PC-9 (cell line): ENCODE results near the gene RGS3. TPM values are rescaled to one million over a fixed set of nuclear protein-coding genes. Genes with fewer than 3 reads are reported as not detected.

ENCODE experiments used
- BruUV-seq: library from RNA; stranded (reverse); fragments of 400-500 nt; replicated peaks from 2 replicates; lab custom pipeline; 2021; lab: Mats Ljungman, UMichigan
- CTCF ChIA-PET: fragments of 300-600 bp; sonication (Branson Sonifier 250); formaldehyde crosslinking; loops from one replicate; lab custom pipeline; 2022; ENCODE audit warnings: antibody characterized with exemption; lab: Charles Lee
- POLR2A ChIA-PET: fragments of 300-600 bp; sonication (Branson Sonifier 250); formaldehyde crosslinking; loops from one replicate; lab custom pipeline; 2022; ENCODE audit warnings: antibody characterized with exemption; ENCODE audit not compliant: unreplicated experiment; lab: Charles Lee
- DNase-seq, 2 experiments: peaks; one replicate each; pipeline versions ENCODE4 v3.0.0 to v3.0.0-alpha.2; 2015 to 2022; ENCODE audit warnings: mixed read lengths in 1 of 2
- H2AFZ ChIP-seq: fragments of 200-600 bp; sonication (generic); 2 replicates; pipeline ENCODE4 v1.8.1; 2017; ENCODE audit warnings: antibody characterized with exemption
- H3F3A ChIP-seq: fragments of 200-600 bp; sonication (generic); 2 replicates; pipeline ENCODE4 v1.8.1; 2017; ENCODE audit warnings: antibody characterized with exemption, mild to moderate bottlenecking, low read depth; ENCODE audit not compliant: insufficient read depth
- H3K27ac ChIP-seq: fragments of 200-600 bp; sonication (generic); 2 replicates; pipeline ENCODE4 v1.6.1; 2016; ENCODE audit warnings: mixed run types
- H3K27me3 ChIP-seq: fragments of 200-600 bp; sonication (generic); 2 replicates; pipeline ENCODE4 v1.6.1; 2016; ENCODE audit warnings: low read depth, mixed run types; ENCODE audit not compliant: insufficient read depth
- H3K36me3 ChIP-seq: fragments of 200-600 bp; sonication (generic); 2 replicates; pipeline ENCODE4 v1.6.1; 2016; ENCODE audit warnings: low read depth, mixed run types
- H3K4me1 ChIP-seq: fragments of 200-600 bp; sonication (generic); replicated peaks from 2 replicates; pipeline ENCODE4 v1.6.1; 2016; ENCODE audit warnings: mixed run types; ENCODE audit not compliant: insufficient read depth
- H3K4me2 ChIP-seq: fragments of 200-600 bp; sonication (generic); 2 replicates; pipeline ENCODE4 v1.6.1; 2017; ENCODE audit warnings: mixed run types
- H3K4me3 ChIP-seq: fragments of 200-600 bp; sonication (generic); 2 replicates; pipeline ENCODE4 v1.6.1; 2016; ENCODE audit warnings: mixed run types
- H3K79me2 ChIP-seq: fragments of 200-600 bp; sonication (generic); 2 replicates; pipeline ENCODE4 v1.6.1; 2017; ENCODE audit warnings: low read depth, mixed run types
- H3K9me2 ChIP-seq: fragments of 200-600 bp; sonication (generic); 2 replicates; pipeline ENCODE4 v1.8.1; 2017; ENCODE audit warnings: mild to moderate bottlenecking; ENCODE audit not compliant: insufficient read depth
- H3K9me3 ChIP-seq: fragments of 200-600 bp; sonication (generic); 2 replicates; pipeline ENCODE4 v1.8.1; 2016; ENCODE audit warnings: low read depth; ENCODE audit not compliant: insufficient read depth
- H4K20me1 ChIP-seq: fragments of 200-600 bp; sonication (generic); 2 replicates; pipeline ENCODE4 v1.8.1; 2017; ENCODE audit not compliant: insufficient read depth
- EZH2 ChIP-seq: fragments of 200-600 bp; sonication (generic); IDR thresholded peaks from 2 replicates; pipeline ENCODE4 v1.8.0; 2017; ENCODE audit warnings: antibody characterized with exemption, low read depth
- intact Hi-C: fragments of 100-400 bp; cut with micrococcal nuclease; formaldehyde crosslinking; loops from one replicate; pipeline ENCODE4 v1.10.0; 2022; ENCODE audit not compliant: unreplicated experiment
- total RNA-seq: library from RNA; stranded (reverse); gene quantifications from 2 replicates; pipeline ENCODE4 v1.2.3, GENCODE V29; 2021
- TF ChIP-seq, protein P1 (sequence below): fragments of 200-600 bp; sonication (generic); conservative IDR thresholded peaks from 2 replicates; pipeline ENCODE4 v1.6.1; 2017; ENCODE audit warnings: mixed run types, antibody characterized with exemption, mild to moderate bottlenecking, moderate library complexity

RGS3 gene
- total RNA-seq, 1 experiment from 2014 or later = 75.8 TPM

DNA sequence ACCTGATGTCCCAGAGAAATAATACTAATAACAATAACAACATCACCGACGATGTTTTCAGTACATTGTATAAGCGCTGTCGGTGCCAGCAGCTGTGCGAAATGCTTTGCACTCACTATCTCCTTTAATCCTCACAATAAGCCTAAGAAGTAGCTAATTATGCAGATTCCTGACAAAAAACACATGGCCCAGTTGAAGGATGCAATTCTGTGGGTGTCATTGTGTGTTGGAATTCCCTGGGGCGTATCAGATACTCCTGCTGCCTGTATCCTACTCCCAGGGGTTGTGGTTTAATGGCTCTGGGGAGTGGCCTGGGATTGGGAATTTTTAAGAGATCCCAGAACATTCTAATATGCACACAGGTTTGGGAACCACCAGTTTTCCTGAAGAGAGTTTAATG, 154.0 kb downstream of the RGS3 start:
- no peak for DNase-seq
- BruUV-seq = no TSS peak
- Histone ChIP-seq H3K9me3 (no peaks in the 10 kb centered on the region), H2AFZ (no peak overlapping the region), H3K27me3 (no peaks in the 10 kb centered on the region), H3K4me3 (no peak overlapping the region), H3F3A (peaks cover 16% of the 10 kb centered on the region; the same call in 1 of the 2 replicates), H3K4me1 (peaks cover 31% of the 10 kb centered on the region), H4K20me1 (no peaks in the 10 kb centered on the region), H3K27ac (no peak overlapping the region), H3K9me2 (no peaks in the 10 kb centered on the region), H3K4me2 (no peak overlapping the region), H3K79me2 (no peaks in the 10 kb centered on the region), H3K36me3 (no peaks in the 10 kb centered on the region)
- TF ChIP-seq, protein P1, sequence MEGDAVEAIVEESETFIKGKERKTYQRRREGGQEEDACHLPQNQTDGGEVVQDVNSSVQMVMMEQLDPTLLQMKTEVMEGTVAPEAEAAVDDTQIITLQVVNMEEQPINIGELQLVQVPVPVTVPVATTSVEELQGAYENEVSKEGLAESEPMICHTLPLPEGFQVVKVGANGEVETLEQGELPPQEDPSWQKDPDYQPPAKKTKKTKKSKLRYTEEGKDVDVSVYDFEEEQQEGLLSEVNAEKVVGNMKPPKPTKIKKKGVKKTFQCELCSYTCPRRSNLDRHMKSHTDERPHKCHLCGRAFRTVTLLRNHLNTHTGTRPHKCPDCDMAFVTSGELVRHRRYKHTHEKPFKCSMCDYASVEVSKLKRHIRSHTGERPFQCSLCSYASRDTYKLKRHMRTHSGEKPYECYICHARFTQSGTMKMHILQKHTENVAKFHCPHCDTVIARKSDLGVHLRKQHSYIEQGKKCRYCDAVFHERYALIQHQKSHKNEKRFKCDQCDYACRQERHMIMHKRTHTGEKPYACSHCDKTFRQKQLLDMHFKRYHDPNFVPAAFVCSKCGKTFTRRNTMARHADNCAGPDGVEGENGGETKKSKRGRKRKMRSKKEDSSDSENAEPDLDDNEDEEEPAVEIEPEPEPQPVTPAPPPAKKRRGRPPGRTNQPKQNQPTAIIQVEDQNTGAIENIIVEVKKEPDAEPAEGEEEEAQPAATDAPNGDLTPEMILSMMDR = no peak
- no peak for TF ChIP-seq EZH2
- ChIA-PET POLR2A (no interaction called here), CTCF (no interaction called here)
- intact Hi-C loops = no loop called here

DNA sequence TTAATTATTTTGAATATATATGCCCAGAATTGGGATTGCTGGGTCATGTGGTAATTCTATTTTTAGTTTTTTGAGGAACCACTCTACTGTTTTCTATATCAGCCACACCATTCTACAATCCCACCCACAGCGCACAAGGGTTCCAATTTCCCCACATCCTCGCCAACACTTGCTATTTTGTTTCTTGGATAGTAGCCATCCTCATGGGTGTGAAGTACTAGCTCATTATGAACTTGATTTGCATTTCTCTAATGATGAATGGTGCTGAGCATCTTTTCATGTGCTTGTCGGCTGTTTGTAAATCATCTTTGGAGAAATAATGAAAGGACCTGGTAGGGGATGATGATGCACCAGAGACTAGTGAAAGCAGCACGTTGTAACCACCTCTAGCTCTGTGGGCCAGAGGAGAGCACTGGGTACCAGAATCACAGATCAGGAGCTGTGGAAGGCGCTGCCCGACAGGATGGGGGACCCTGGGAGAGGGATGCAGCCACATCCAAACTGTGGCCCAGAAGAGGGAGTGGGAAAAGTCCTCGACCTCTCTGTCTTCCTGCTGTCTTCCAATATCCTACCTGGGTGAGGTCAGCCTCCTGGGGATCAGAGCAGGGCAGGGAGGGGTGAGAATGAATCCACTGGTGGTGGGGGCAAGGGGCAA, 155.4 kb downstream of the RGS3 start:
- H3K9me2 ChIP-seq = no peaks in the 10 kb centered on the region
- H3K27me3 ChIP-seq = no peaks in the 10 kb centered on the region
- TF ChIP-seq, protein P1 = no peak
- TF ChIP-seq EZH2 = no peak
- no peak overlapping the region for H3K27ac ChIP-seq
- peaks cover 42% of the 10 kb centered on the region for H3K4me1 ChIP-seq
- no peak overlapping the region for H3K4me3 ChIP-seq
- H3F3A ChIP-seq = peaks cover 19% of the 10 kb centered on the region; the same call in 1 of the 2 replicates
- H3K79me2 ChIP-seq = no peaks in the 10 kb centered on the region
- H3K9me3 ChIP-seq = no peaks in the 10 kb centered on the region
- DNase-seq = no peak
- no peak overlapping the region for H3K4me2 ChIP-seq
- no peaks in the 10 kb centered on the region for H3K36me3 ChIP-seq
- BruUV-seq = no TSS peak
- intact Hi-C loops = no loop called here
- H2AFZ ChIP-seq = no peak overlapping the region
- ChIA-PET CTCF (no interaction called here), POLR2A (no interaction called here)
- no peaks in the 10 kb centered on the region for H4K20me1 ChIP-seq

DNA sequence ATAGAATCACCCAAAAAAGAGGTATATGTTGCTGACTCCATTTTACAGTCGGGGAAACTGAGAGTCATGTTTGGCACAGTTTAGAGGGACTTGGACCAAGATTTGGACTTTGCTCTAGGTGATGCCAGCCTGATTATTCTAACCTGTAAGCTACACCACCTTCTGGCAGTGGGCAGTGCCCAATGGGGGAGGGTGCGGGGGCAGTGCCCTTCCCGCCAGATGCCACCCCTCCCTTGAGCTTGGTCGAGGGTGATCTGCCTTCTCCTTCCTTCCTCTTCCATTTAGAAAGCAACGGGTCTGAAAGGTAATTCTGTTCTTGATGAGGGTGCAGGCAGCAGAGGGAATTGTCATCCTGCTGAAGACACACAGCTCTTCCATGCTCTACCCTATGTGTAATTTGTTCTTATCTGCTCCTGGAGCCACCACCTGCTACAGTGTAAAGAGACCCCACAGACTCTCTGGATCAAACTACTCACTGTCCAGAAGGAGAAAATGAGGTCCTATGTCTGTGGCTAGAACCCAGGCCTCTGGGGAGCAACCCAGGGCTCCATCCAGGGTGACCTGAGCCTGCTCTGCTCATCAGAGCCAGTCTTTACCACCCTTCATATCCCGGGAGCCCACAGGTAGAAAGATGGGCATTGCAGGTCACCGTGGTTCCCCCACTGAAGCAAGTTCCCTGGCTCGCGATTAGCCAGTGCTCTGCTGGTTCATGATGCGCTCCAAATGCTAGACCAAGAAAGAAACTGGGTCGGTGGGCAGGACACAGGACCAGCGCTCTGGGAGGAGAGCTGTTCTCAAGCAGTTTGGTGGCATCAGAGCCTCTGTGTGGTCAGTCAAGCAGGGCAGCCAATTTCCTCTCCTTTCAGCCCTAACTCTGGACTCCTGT, 156.2 kb downstream of the RGS3 start:
- H3K4me3 ChIP-seq = 0 out of 2 replicates have a peak overlapping the region, but pooled peaks have one; percentile 14
- no peak for DNase-seq
- peak overlapping the region; percentile 64 for H3K4me2 ChIP-seq
- CTCF ChIA-PET = no interaction called here
- H2AFZ ChIP-seq = peak overlapping the region; percentile 39; the same call in 1 of the 2 replicates
- peaks cover 14% of the 10 kb centered on the region; the same call in 1 of the 2 replicates for H3F3A ChIP-seq
- no peak for TF ChIP-seq EZH2
- TF ChIP-seq, protein P1 = no peak
- no peaks in the 10 kb centered on the region for H3K9me2 ChIP-seq
- H3K27ac ChIP-seq = peak overlapping the region; percentile 22; the same call in 1 of the 2 replicates
- no peaks in the 10 kb centered on the region for H3K27me3 ChIP-seq
- BruUV-seq = TSS peak; percentile 88
- H3K9me3 ChIP-seq = no peaks in the 10 kb centered on the region
- POLR2A ChIA-PET = interaction anchor here (0.5 kb wide), 1 partner anchor 26 kb away, joined by 5 read pairs; no protein-coding TSS in a partner anchor
- H4K20me1 ChIP-seq = no peaks in the 10 kb centered on the region
- peaks cover 42% of the 10 kb centered on the region for H3K4me1 ChIP-seq
- no peaks in the 10 kb centered on the region for H3K79me2 ChIP-seq
- H3K36me3 ChIP-seq = no peaks in the 10 kb centered on the region
- intact Hi-C loops = loop anchor here (1.0 to 2.0 kb wide), 2 partner anchors 17 to 40 kb away; no protein-coding TSS in a partner anchor
